Ishikawa (cell line): ENCODE measurements around the gene DLL4.

Source experiments
- CEBPB ChIP-seq: IDR thresholded peaks from 2 replicates; pipeline ENCODE4 v1.6.1; 2012
- CREB1 ChIP-seq: IDR thresholded peaks from 2 replicates; pipeline ENCODE4 v1.6.1; 2012; ENCODE audit warnings: low read depth
- EGR1 ChIP-seq: IDR thresholded peaks from 2 replicates; pipeline ENCODE4 v1.6.1; 2012
- EP300 ChIP-seq: IDR thresholded peaks from 2 replicates; pipeline ENCODE4 v1.6.1; 2012; ENCODE audit warnings: borderline replicate concordance
- FOXM1 ChIP-seq: IDR thresholded peaks from 2 replicates; pipeline ENCODE4 v1.6.1; 2012; ENCODE audit warnings: low read depth, borderline replicate concordance
- MAX ChIP-seq: IDR thresholded peaks from 2 replicates; pipeline ENCODE4 v1.6.1; 2012
- NFIC ChIP-seq: IDR thresholded peaks from 2 replicates; pipeline ENCODE4 v1.6.1; 2012
- RAD21 ChIP-seq: IDR thresholded peaks from 2 replicates; pipeline ENCODE4 v1.6.1; 2012; ENCODE audit warnings: low read depth
- REST ChIP-seq: IDR thresholded peaks from 2 replicates; pipeline ENCODE4 v1.6.1; 2012; ENCODE audit warnings: low read depth, mild to moderate bottlenecking
- TAF1 ChIP-seq: IDR thresholded peaks from 2 replicates; pipeline ENCODE4 v1.6.1; 2012; ENCODE audit warnings: low read depth, mild to moderate bottlenecking
- TCF12 ChIP-seq: IDR thresholded peaks from 2 replicates; pipeline ENCODE4 v1.6.1; 2012; ENCODE audit warnings: low read depth
- TEAD4 ChIP-seq: IDR thresholded peaks from 2 replicates; pipeline ENCODE4 v1.6.1; 2012
- USF1 ChIP-seq: IDR thresholded peaks from 2 replicates; pipeline ENCODE4 v1.6.1; 2012
- YY1 ChIP-seq: IDR thresholded peaks from 2 replicates; pipeline ENCODE4 v1.6.1; 2012; ENCODE audit warnings: low read depth
- ZBTB7A ChIP-seq: IDR thresholded peaks from 2 replicates; pipeline ENCODE4 v1.6.1; 2012; ENCODE audit warnings: low read depth

DLL4 gene

GRCh38 chr15:40926659-40927494 is 2.3 kb upstream of the DLL4 start:
- TF ChIP-seq CEBPB (no peak), EGR1 (no peak), TAF1 (no peak), USF1 (no peak), EP300 (no peak), TEAD4 (no peak), REST (no peak), FOXM1 (no peak), NFIC (no peak), MAX (no peak), CREB1 (no peak), RAD21 (no peak), ZBTB7A (no peak), TCF12 (no peak), YY1 (no peak)

GRCh38 chr15:40927495-40927872 is 1.7 kb upstream of the DLL4 start:
- no peak for TF ChIP-seq TCF12
- TF ChIP-seq TEAD4 = no peak
- TF ChIP-seq CEBPB = no peak
- no peak for TF ChIP-seq USF1
- no peak for TF ChIP-seq CREB1
- no peak for TF ChIP-seq MAX
- TF ChIP-seq NFIC = no peak

GRCh38 chr15:40927873-40928806 is 1.0 kb upstream of the DLL4 start:
- no peak for TF ChIP-seq EP300
- 0 out of 2 replicates have a peak, but pooled peaks have one; percentile 31 for TF ChIP-seq TEAD4
- peak; percentile 58 for TF ChIP-seq NFIC
- peak; percentile 77; the same call in 1 of the 2 replicates for TF ChIP-seq TCF12
- peak; percentile 46; the same call in 1 of the 2 replicates for TF ChIP-seq MAX
- TF ChIP-seq ZBTB7A = peak; percentile 62

GRCh38 chr15:40929660-40930429 is 705 bp downstream of the DLL4 start:
- TF ChIP-seq TCF12 (0 out of 2 replicates have a peak, but pooled peaks have one; percentile 4), RAD21 (0 out of 2 replicates have a peak, but pooled peaks have one; percentile 3), YY1 (no peak), ZBTB7A (peak; percentile 29; the same call in 1 of the 2 replicates)

- TF ChIP-seq EGR1 = no peak
- peak; percentile 42; the same call in 1 of the 2 replicates for TF ChIP-seq TCF12
- TF ChIP-seq TEAD4 = no peak
- TF ChIP-seq FOXM1 = no peak
- no peak for TF ChIP-seq CEBPB
- no peak for TF ChIP-seq REST
- peak; percentile 42; the same call in 1 of the 2 replicates for TF ChIP-seq RAD21
- no peak for TF ChIP-seq TAF1
- TF ChIP-seq ZBTB7A = peak; percentile 48; the same call in 1 of the 2 replicates
- TF ChIP-seq NFIC = peak; percentile 34; the same call in 1 of the 2 replicates
- no peak for TF ChIP-seq CREB1
- no peak for TF ChIP-seq USF1
- TF ChIP-seq EP300 = no peak
- TF ChIP-seq MAX = peak; percentile 87
- TF ChIP-seq YY1 = 0 out of 2 replicates have a peak, but pooled peaks have one; percentile 30
These were observed 1.5 kb downstream of the DLL4 start for GRCh38 chr15:40930430-40931299.
